HepG2 (cell line): Measurements from ENCODE around the gene SEPTIN10. TPM values are rescaled to one million over a fixed set of nuclear protein-coding genes. Genes with fewer than 3 reads are reported as not detected.

Source experiments
- ATAC-seq: fragments of 200-7000 bp; cut with Tn5 transposase; 3 replicates; pipeline ENCODE4 v1.9.1; 2020; ENCODE audit warnings: mild to moderate bottlenecking, moderate library complexity
- BruUV-seq: library from RNA; stranded (reverse); fragments of 400-500 nt; replicated peaks from 2 replicates; lab custom pipeline; 2021; lab: Mats Ljungman, UMichigan
- CTCF ChIA-PET: fragments of 300-600 bp; formaldehyde crosslinking; extraction: SDS; loops from one replicate; lab custom pipeline; 2021; ENCODE audit warnings: low total read pairs, inconsistent platforms, low intra/inter-chr PET ratio; lab: Yijun Ruan, JAX
- POLR2A ChIA-PET: fragments of 350-600 bp; sonication (Branson Sonifier 250); formaldehyde crosslinking; loops from one replicate; lab custom pipeline; 2020; ENCODE audit warnings: antibody characterized with exemption, inconsistent platforms; lab: Yijun Ruan, JAX
- DNase-seq: peaks from one replicate; pipeline ENCODE4 v3.0.0-alpha.2; 2015; ENCODE audit warnings: low spot score
- FAIRE-seq: peaks from 3 replicates; lab custom pipeline; 2011; peaks lifted over from hg19 to GRCh38; lab: Jason Lieb, UNC
- H2AFZ ChIP-seq: one replicate; pipeline ENCODE4 v1.6.1; 2011; ENCODE audit warnings: low read length, inconsistent platforms
- H3K27ac ChIP-seq: fragments of 300-600 bp; 3 replicates; pipeline ENCODE4 v1.8.0; 2011; ENCODE audit warnings: mixed run types, mild to moderate bottlenecking, mixed read lengths, low read length, inconsistent platforms; ENCODE audit not compliant: insufficient read depth; ENCODE audit errors: extremely low read length
- H3K27me3 ChIP-seq, 2 experiments: fragments of 200-600 bp in 1 of 2; 2 replicates in 1 of 2; 3 replicates in 1 of 2; pipeline versions ENCODE4 v1.6.0 to v1.8.0; 2011; ENCODE audit warnings: low read length in 2 of 2, mild to moderate bottlenecking in 2 of 2, moderate library complexity in 2 of 2, inconsistent platforms in 1 of 2; ENCODE audit not compliant: insufficient read depth in 2 of 2, control insufficient read depth in 1 of 2
- H3K36me3 ChIP-seq, 2 experiments: fragments of 200-600 bp in 1 of 2; replicated peaks in 1 of 2; 2 replicates in 1 of 2; 3 replicates in 1 of 2; pipeline versions ENCODE4 v1.5.1 to v1.8.0; 2011; ENCODE audit warnings: low read length in 2 of 2, inconsistent platforms in 1 of 2; ENCODE audit not compliant: insufficient read depth in 2 of 2, control insufficient read depth in 1 of 2
- H3K4me1 ChIP-seq: 2 replicates; pipeline ENCODE4 v1.5.1; 2012; ENCODE audit warnings: low read length, inconsistent platforms; ENCODE audit not compliant: insufficient read depth
- H3K4me2 ChIP-seq: 2 replicates; pipeline ENCODE4 v1.6.0; 2011; ENCODE audit warnings: low read depth, low read length, inconsistent platforms
- H3K4me3 ChIP-seq, 3 experiments: fragments of 200-600 bp in 1 of 3; sonication (generic), shearing (Covaris generic) in 1 of 3; replicated peaks in 1 of 3; 2 replicates each; pipeline ENCODE4 v1.5.1; 2011 to 2016; ENCODE audit warnings: low read length in 3 of 3, inconsistent platforms in 2 of 3, low read depth in 2 of 3, mild to moderate bottlenecking in 2 of 3, control low read depth in 1 of 3, mixed read lengths in 1 of 3; ENCODE audit not compliant: insufficient read depth in 1 of 3
- H3K79me2 ChIP-seq: one replicate; pipeline ENCODE4 v1.6.1; 2011; ENCODE audit warnings: low read length, inconsistent platforms; ENCODE audit not compliant: insufficient read depth
- H3K9ac ChIP-seq: 2 replicates; pipeline ENCODE4 v1.6.0; 2011; ENCODE audit warnings: mild to moderate bottlenecking, low read depth, low read length, inconsistent platforms; ENCODE audit not compliant: insufficient read depth
- H3K9me3 ChIP-seq: 2 replicates; pipeline ENCODE4 v1.5.1; 2012; ENCODE audit warnings: mild to moderate bottlenecking, low read length
- H4K20me1 ChIP-seq: 2 replicates; pipeline ENCODE4 v1.6.0; 2011; ENCODE audit warnings: inconsistent platforms, mild to moderate bottlenecking, low read length, moderate library complexity; ENCODE audit not compliant: insufficient read depth
- DMTF1 ChIP-seq: sonication (generic); formaldehyde crosslinking; IDR thresholded peaks from 2 replicates; pipeline ENCODE4 v1.4.0; 2020; ENCODE audit warnings: mild to moderate bottlenecking, missing genetic modification reagents
- DNMT3B ChIP-seq: conservative IDR thresholded peaks from 2 replicates; pipeline ENCODE4 v1.6.1; 2016; ENCODE audit warnings: missing biosample characterization, control low read depth
- ELF4 ChIP-seq: sonication (generic); formaldehyde crosslinking; IDR thresholded peaks from 2 replicates; pipeline ENCODE4 v1.5.0; 2020; ENCODE audit warnings: missing genetic modification reagents, mild to moderate bottlenecking, moderate library complexity, borderline replicate concordance
- FOXP4 ChIP-seq: sonication (generic); formaldehyde crosslinking; IDR thresholded peaks from 2 replicates; pipeline ENCODE4 v1.4.0; 2020; ENCODE audit warnings: missing genetic modification reagents
- GRHL1 ChIP-seq: sonication (generic); formaldehyde crosslinking; conservative IDR thresholded peaks from 2 replicates; pipeline ENCODE4 v1.8.0; 2022; ENCODE audit warnings: missing genetic modification reagents
- HHEX ChIP-seq: IDR thresholded peaks from 2 replicates; pipeline ENCODE4 v1.6.1; 2016; ENCODE audit warnings: control low read depth
- NCOA2 ChIP-seq: sonication (generic); formaldehyde crosslinking; IDR thresholded peaks from 2 replicates; pipeline ENCODE4 v1.8.0; 2022; ENCODE audit warnings: inconsistent platforms
- PITX1 ChIP-seq: sonication (generic); formaldehyde crosslinking; IDR thresholded peaks from 2 replicates; pipeline ENCODE4 v1.5.1; 2020; ENCODE audit warnings: mild to moderate bottlenecking, missing genetic modification reagents
- SKIL ChIP-seq: sonication (generic); formaldehyde crosslinking; IDR thresholded peaks from 2 replicates; pipeline ENCODE4 v1.8.0; 2022; ENCODE audit warnings: missing genetic modification reagents, mild to moderate bottlenecking, moderate library complexity, borderline replicate concordance
- TCF12 ChIP-seq, 2 experiments: fragments of 450-650 bp in 1 of 2; sonication (generic) in 1 of 2; formaldehyde crosslinking in 1 of 2; IDR thresholded peaks; 2 replicates each; pipeline versions ENCODE4 v1.6.1 to v1.8.0; 2017 to 2022; ENCODE audit warnings: antibody characterized with exemption in 1 of 2, mild to moderate bottlenecking in 1 of 2, missing genetic modification reagents in 1 of 2, moderate library complexity in 1 of 2
- ZNF274 ChIP-seq: sonication (generic); formaldehyde crosslinking; IDR thresholded peaks from 2 replicates; pipeline ENCODE4 v1.5.1; 2020; ENCODE audit warnings: mild to moderate bottlenecking, missing genetic modification reagents
- ZNF350 ChIP-seq: sonication (generic); formaldehyde crosslinking; IDR thresholded peaks from 2 replicates; pipeline ENCODE4 v1.4.0; 2020; ENCODE audit warnings: mild to moderate bottlenecking, low read depth, missing genetic modification reagents, borderline replicate concordance
- ZNF616 ChIP-seq: sonication (generic); formaldehyde crosslinking; IDR thresholded peaks from 2 replicates; pipeline ENCODE4 v1.5.0; 2020; ENCODE audit warnings: low read depth, mild to moderate bottlenecking, missing genetic modification reagents
- ZNF703 ChIP-seq: sonication (generic); formaldehyde crosslinking; IDR thresholded peaks from 2 replicates; pipeline ENCODE4 v1.5.1; 2020; ENCODE audit warnings: missing genetic modification reagents, mild to moderate bottlenecking, moderate library complexity, borderline replicate concordance
- WGBS: methylation state at CpG from one replicate; pipeline ENCODE4 v1.1.6; 2017; ENCODE audit warnings: low lambda C conversion rate; 5-methylcytosine and 5-hydroxymethylcytosine counted together
- in situ Hi-C: cut with HindIII; loops from 2 replicates; pipeline ENCODE4 v1.10.0; 2017; ENCODE audit warnings: low pct_unique_long_range_greater_than_20kb; ENCODE audit not compliant: extremely low pct_ligation_motif_present
- intact Hi-C: fragments of 100-400 bp; cut with micrococcal nuclease; formaldehyde crosslinking; loops from one replicate; pipeline ENCODE4 v1.10.0; 2022; ENCODE audit not compliant: unreplicated experiment
- polyA plus RNA-seq, 8 experiments: library from polyadenylated mRNA; depleted of rRNA in 3 of 8; stranded (reverse) in 7 of 8; unstranded in 1 of 8; fragments of >200 nt; fragmentation: Illumina TruSeq in 4 of 8; extraction: Trizol in 4 of 8; gene quantifications; 2 replicates each; pipeline versions ENCODE4 v1.2.1 to v1.2.3, GENCODE V29; 2011 to 2016; ENCODE audit warnings: low read depth in 4 of 8, missing spikeins in 1 of 8, mixed read lengths in 1 of 8; ENCODE audit not compliant: insufficient read depth in 1 of 8
- total RNA-seq, 5 experiments: library from RNA; depleted of rRNA; stranded (reverse); fragments of >200 nt; fragmentation: Illumina TruSeq; extraction: Trizol; gene quantifications; 2 replicates each; pipeline ENCODE4 v1.2.3, GENCODE V29; 2016; ENCODE audit warnings: low read depth in 1 of 5

Gene SEPTIN10
- total and polyA plus RNA-seq, 2 of the 13 experiments (the other 11 are each of a cell fraction or from before 2014, with no cell fraction given): 45.8 to 67.5 TPM

GRCh38 chr2:109644571-109645275 is 31.0 kb upstream of the SEPTIN10 start:
- DNase-seq (peak; percentile 100), FAIRE-seq (peak; percentile 100), ATAC-seq (peak; percentile 95)
- H3K79me2 ChIP-seq: no peaks in the 10 kb centered on the region
- H3K9me3 ChIP-seq: no peaks in the 10 kb centered on the region
- in situ Hi-C loops: no loop called here
- CTCF ChIA-PET: no interaction called here
- no TSS peak for BruUV-seq
- no peaks in the 10 kb centered on the region for H3K36me3 ChIP-seq
- under 1% methylated on average over 12 of the region's 12 CpGs for WGBS
- H3K27me3 ChIP-seq: no peaks in the 10 kb centered on the region
- intact Hi-C loops: loop anchor here (1.0 to 2.0 kb wide), 5 partner anchors 12 to 55 kb away; partner anchors contain the start of gene SOWAHC
- peak overlapping the region; percentile 25 to 58 (median 25); a peak in 5 of 6 replicates for H3K4me3 ChIP-seq
- H3K9ac ChIP-seq: peak overlapping the region; percentile 89
- POLR2A ChIA-PET: interaction anchor here (0.8 to 3.9 kb wide), 29 partner anchors 8 to 99 kb away, joined by 3 to 132 read pairs (median 7); partner anchors contain the start of genes SEPTIN10 and SOWAHC
- peaks cover 84% of the 10 kb centered on the region for H3K4me1 ChIP-seq
- peak overlapping the region; percentile 98 for H3K27ac ChIP-seq
- H3K4me2 ChIP-seq: peak overlapping the region; percentile 93
- no peak overlapping the region for H2AFZ ChIP-seq
- no peaks in the 10 kb centered on the region for H4K20me1 ChIP-seq
- TF ChIP-seq NCOA2 (CRISPR knock-in tag): peak; percentile 98
- peak; percentile 95; the same call in 1 of the 2 replicates for TF ChIP-seq ZNF703 (CRISPR knock-in tag)
- TF ChIP-seq HHEX: peak; percentile 83
- peak; percentile 100 for TF ChIP-seq FOXP4 (CRISPR knock-in tag)
- TF ChIP-seq ZNF350 (CRISPR knock-in tag): peak; percentile 97
- TF ChIP-seq ZNF274: peak; percentile 78
- peak; percentile 99 for TF ChIP-seq PITX1 (CRISPR knock-in tag)
- peak; percentile 81; the same call in 1 of the 2 replicates for TF ChIP-seq ZNF616 (CRISPR knock-in tag)
- no peak; the same call in 1 of the 2 replicates for TF ChIP-seq ELF4
- no peak for TF ChIP-seq TCF12 (IDR thresholded peaks at IDR 0.05)
- TF ChIP-seq TCF12 (CRISPR knock-in tag; IDR thresholded peaks at IDR 0.05): peak; percentile 96
- TF ChIP-seq DNMT3B (CRISPR knock-in tag): peak; percentile 97
- TF ChIP-seq SKIL (CRISPR knock-in tag): peak; percentile 95
- no peak for TF ChIP-seq GRHL1
- 0 out of 2 replicates have a peak, but pooled peaks have one; percentile 31 for TF ChIP-seq DMTF1
